Urinary bladder (tissue), 4 donors: ENCODE results near the gene FAM20C. TPM values are rescaled to one million over a fixed set of nuclear protein-coding genes. Genes with fewer than 3 reads are reported as not detected.

Experiments
- DNase-seq: peaks from one replicate; pipeline ENCODE4 v3.0.0-alpha.2; 2015; ENCODE audit errors: extremely low spot score
- H3K27ac ChIP-seq: one replicate; pipeline ENCODE4 v1.5.1; 2013; ENCODE audit warnings: low read depth, mild to moderate bottlenecking, moderate library complexity
- H3K36me3 ChIP-seq: one replicate; pipeline ENCODE4 v1.6.1; 2013; ENCODE audit warnings: mild to moderate bottlenecking, moderate library complexity; ENCODE audit not compliant: insufficient read depth
- H3K4me1 ChIP-seq: one replicate; pipeline ENCODE4 v1.6.1; 2013; ENCODE audit warnings: mild to moderate bottlenecking, moderate library complexity; ENCODE audit not compliant: insufficient read depth
- H3K4me3 ChIP-seq: one replicate; pipeline ENCODE4 v1.5.1; 2013; ENCODE audit warnings: low read depth, low read length
- WGBS: extraction: QIAGEN DNeasy Blood & Tissue Kit; methylation state at CpG from one replicate; pipeline ENCODE4 v1.1.7; 2013; 5-methylcytosine and 5-hydroxymethylcytosine counted together
- polyA plus RNA-seq: library from polyadenylated mRNA; stranded (reverse); fragments of 200-250 nt; gene quantifications from one replicate; pipeline ENCODE4 v1.2.3, GENCODE V29; 2013
- total RNA-seq: library from RNA; depleted of rRNA; stranded (reverse); fragments of >200 nt; gene quantifications from one replicate; pipeline ENCODE4 v1.2.3, GENCODE V29; 2014
- donor health status: healthy with polysubstance abuse.
- donor health status: healthy.

Gene FAM20C
- total and polyA plus RNA-seq, 2 donors, result 13.3 to 86.5 TPM

GRCh38 chr7:285731-286130, 93.4 kb downstream of the FAM20C start:
- no peak for DNase-seq
- WGBS, result 84% methylated on average over 16 of the region's 16 CpGs
- H3K27ac ChIP-seq, result no peak overlapping the region
- H3K4me3 ChIP-seq, result no peak overlapping the region
- no peaks in the 10 kb centered on the region for H3K36me3 ChIP-seq
- H3K4me1 ChIP-seq, result no peaks in the 10 kb centered on the region

GRCh38 chr7:286266-286665, 93.9 kb downstream of the FAM20C start:
- no peak for DNase-seq
- Histone ChIP-seq H3K36me3 (no peaks in the 10 kb centered on the region), H3K4me1 (no peaks in the 10 kb centered on the region), H3K27ac (no peak overlapping the region), H3K4me3 (no peak overlapping the region)
- 86% methylated on average over 18 of the region's 18 CpGs for WGBS

DNA sequence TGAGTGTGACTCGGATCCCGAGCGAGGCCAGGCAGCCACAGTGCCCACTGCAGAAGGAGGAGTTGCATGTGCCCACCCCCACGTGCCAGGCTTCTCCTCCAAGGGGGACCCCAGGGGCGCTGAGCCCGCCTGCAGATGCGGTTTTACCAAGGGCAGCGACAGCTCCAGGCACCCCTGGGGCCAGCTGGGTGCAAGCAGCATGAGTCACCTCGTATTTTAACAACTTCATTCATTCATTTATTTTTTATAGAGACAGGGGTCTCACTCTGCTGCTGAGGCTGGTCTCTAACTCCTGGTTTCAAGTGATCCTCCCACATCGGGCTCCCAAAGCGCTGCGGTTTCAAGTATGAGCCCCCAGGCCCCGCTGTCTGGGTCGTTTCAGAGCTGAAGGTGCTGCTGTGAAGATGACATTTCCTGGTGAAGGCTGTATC, 96.3 kb downstream of the FAM20C start:
- H3K27ac ChIP-seq, result no peak overlapping the region
- DNase-seq, result no peak
- WGBS, result 70% methylated on average over 14 of the region's 14 CpGs
- no peaks in the 10 kb centered on the region for H3K36me3 ChIP-seq
- no peaks in the 10 kb centered on the region for H3K4me1 ChIP-seq
- no peak overlapping the region for H3K4me3 ChIP-seq

DNA sequence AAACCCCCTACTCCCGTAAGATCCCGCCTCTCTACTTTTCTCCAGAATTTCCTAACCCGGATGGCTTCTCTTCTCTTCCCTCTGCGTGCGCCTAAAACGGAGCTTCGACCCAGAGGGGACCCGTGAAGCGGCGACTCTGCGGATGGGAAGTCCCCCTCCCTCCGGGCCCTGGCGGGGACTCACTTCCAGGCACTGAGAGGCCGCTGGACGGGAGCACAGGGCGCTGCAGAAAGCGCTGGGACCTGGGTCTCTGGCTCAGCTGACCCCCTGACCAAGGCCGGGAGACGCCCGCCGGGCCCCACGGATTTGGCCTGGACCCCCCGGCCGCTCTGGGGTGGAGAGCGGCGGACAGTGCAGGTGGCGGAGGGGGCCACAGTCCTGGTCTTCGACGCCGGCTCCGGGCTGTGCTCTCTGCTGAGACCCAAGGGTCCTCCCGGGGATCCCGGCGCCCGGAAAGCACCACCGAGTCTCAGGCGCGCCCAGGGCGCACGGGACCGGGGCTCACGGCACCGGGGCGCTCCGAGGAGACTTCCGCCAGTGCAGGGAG, 96.9 kb downstream of the FAM20C start:
- no peak overlapping the region for H3K4me3 ChIP-seq
- H3K27ac ChIP-seq, result no peak overlapping the region
- H3K4me1 ChIP-seq, result no peaks in the 10 kb centered on the region
- H3K36me3 ChIP-seq, result no peaks in the 10 kb centered on the region
- 8% methylated on average over 46 of the region's 46 CpGs for WGBS
- no peak for DNase-seq

- no peak within 1 kb of the TSS for H3K27ac ChIP-seq
- no peak for DNase-seq
- H3K4me3 ChIP-seq, result no peak within 1 kb of the TSS
- no peaks in the 10 kb centered on the region for H3K36me3 ChIP-seq
- no peaks in the 10 kb centered on the region for H3K4me1 ChIP-seq
- 2% methylated on average over 78 of the region's 79 CpGs for WGBS
Observed at GRCh38 chr7:289756-290553, 97.6 kb downstream of the FAM20C start, which contains the start of gene FOXL3. FOXL3 (plus strand) TSS chr7:290170; CDS start chr7:290170, 0 bp downstream.

GRCh38 chr7:290554-291372, 98.4 kb downstream of the FAM20C start:
- Histone ChIP-seq H3K36me3 (no peaks in the 10 kb centered on the region), H3K4me3 (no peak overlapping the region), H3K27ac (no peak overlapping the region), H3K4me1 (no peaks in the 10 kb centered on the region)
- DNase-seq, result no peak
- WGBS, result 6% methylated on average over 102 of the region's 102 CpGs

DNA sequence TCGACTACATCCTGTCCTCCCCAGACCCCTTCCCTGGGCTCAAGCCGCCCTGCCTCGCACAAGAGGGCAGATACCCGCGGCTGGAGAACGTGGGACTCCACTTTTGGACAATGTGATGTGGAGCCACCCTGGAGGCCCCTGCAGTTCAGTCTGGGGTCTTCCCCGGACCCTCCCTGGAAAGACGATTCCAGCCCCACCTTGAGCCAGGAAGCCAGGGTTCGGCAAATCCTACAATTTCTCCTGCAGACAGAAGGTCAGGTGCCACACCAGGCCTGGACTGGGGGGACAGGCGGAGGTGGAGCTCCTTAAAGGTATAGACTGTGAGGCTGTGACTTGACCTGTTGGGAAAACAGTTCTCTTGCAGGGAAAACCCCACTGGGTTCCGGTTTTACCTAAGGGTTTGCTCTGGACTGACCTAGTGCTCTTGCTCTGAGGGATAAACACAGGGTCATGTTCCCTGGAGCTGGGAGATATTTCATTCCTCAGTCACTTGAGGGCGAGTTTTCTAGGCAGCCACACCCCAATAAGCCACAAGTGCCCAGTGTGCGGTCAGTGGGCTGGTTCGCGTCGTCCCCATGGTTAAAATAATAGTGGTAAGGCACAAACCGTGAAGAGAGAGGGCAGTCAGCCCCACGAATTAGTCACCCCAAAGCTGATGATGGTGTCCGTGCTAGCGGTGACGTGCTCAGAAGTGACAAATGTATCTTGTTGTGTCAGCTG, 99.2 kb downstream of the FAM20C start:
- H3K27ac ChIP-seq, result no peak overlapping the region
- no peaks in the 10 kb centered on the region for H3K36me3 ChIP-seq
- no peak for DNase-seq
- no peaks in the 10 kb centered on the region for H3K4me1 ChIP-seq
- WGBS, result 67% methylated on average over 21 of the region's 21 CpGs
- H3K4me3 ChIP-seq, result no peak overlapping the region

GRCh38 chr7:292226-292625, 99.9 kb downstream of the FAM20C start:
- 71% methylated on average over 7 of the region's 7 CpGs for WGBS
- no peak for DNase-seq
- Histone ChIP-seq H3K4me1 (no peaks in the 10 kb centered on the region), H3K4me3 (no peak overlapping the region), H3K36me3 (no peaks in the 10 kb centered on the region), H3K27ac (no peak overlapping the region)

DNA sequence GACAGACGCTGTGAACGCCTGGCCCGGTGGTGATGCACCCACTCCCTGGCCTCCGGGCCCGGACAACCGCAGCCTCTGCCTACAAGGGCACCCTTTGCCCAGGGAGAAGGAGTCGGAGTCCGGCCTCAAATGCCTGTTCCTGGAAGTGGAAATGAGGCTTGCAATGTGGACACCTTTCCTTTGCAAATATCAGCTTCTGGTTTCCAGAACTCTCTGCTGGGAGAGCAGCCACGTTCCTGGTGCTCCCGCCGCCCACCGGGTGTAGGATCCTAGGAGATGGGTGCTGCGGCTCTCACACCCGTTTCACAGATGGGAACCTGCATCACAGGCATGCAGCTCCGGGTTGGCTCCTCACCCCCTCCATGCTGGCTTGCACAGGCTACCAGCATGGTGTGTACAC, 100.5 kb downstream of the FAM20C start:
- H3K4me3 ChIP-seq, result no peak overlapping the region
- H3K4me1 ChIP-seq, result no peaks in the 10 kb centered on the region
- no peak overlapping the region for H3K27ac ChIP-seq
- H3K36me3 ChIP-seq, result no peaks in the 10 kb centered on the region
- 81% methylated on average over 15 of the region's 15 CpGs for WGBS
- DNase-seq, result no peak

DNA sequence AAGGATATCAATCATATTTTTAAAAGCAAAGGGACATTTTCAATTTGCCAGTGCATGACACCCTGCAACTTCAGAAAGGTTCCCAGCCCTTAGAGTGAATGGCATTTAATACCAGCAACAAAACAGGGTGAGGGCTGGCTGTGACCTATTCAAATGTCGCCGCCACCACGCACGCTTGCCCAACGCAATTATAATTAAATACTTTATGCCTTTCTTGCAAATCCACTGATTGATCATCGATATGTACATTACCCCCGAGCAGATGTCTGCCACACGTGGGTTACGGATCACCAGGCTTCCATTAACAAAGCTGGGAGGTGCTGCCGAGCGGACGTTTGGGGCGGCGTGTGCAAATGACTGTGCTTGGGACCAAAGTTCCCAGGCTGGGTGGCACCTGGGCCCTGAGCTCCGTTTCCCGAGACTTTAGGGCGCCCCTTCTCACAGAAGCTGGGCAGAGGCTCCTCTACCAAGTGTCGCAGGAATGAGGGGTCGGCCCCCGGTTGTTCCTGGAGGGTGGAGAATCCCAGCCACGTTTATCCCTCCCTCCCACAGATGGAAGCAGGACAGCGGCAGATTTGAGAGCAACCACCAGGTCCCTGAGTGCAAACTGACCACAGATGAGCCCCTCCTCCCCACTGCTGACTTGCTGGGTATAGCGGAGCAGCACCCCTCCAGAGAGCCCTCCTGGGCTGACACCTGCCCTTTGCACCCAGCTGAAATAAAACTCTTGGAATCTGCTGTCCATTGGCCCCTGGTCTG, 101.5 kb downstream of the FAM20C start:
- WGBS, result 79% methylated on average over 23 of the region's 23 CpGs
- Histone ChIP-seq H3K27ac (no peak overlapping the region), H3K4me3 (no peak overlapping the region), H3K36me3 (no peaks in the 10 kb centered on the region), H3K4me1 (no peaks in the 10 kb centered on the region)
- DNase-seq, result no peak

DNA sequence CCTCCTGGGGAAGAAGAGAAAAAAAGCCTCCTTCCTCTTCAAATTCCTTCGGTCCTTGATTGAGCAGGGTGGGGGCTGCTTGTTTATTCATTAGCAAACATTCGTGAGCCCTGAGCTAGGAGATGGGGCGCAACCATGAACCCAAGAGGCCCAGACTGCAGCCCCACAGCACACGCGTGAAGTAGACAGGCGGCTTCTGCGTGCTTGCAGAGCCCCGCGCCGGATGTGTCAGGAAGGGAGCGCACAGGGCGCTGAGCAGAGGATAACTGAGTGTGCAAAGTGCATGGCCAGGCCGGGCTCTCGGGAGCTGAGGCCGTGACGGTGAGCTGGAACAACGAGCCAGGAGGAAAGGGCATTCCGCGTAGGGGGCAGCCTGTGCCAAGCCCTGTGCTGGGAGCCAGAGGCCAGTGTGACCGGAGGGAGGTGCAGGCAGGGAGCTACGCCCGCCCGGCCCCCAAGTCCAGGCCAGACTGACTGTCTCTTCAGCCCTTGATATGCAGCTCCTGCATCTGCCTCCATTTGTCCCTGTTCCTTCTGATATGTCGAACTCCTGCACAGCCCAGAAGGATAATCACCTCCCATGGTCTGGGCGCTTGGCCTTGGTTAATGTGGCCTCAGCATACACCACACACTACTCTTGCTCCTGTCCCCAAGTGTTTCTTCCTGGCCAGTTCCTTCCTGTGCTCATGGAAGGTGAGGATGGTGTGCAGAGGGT, 102.2 kb downstream of the FAM20C start:
- Histone ChIP-seq H3K27ac (no peak overlapping the region), H3K4me1 (no peaks in the 10 kb centered on the region), H3K36me3 (no peaks in the 10 kb centered on the region), H3K4me3 (no peak overlapping the region)
- 88% methylated on average over 25 of the region's 25 CpGs for WGBS
- DNase-seq, result no peak
